HEK293 (cell line): Measurements from ENCODE around the gene SUFU.
A peak's percentile ranks its signal among the peaks of the same experiment; 100 is the strongest.

Experiments
- GFI1B ChIP-seq: fragments of 450-650 bp; formaldehyde crosslinking; IDR thresholded peaks from 2 replicates; pipeline ENCODE4 v1.5.1; 2016; ENCODE audit warnings: missing biosample characterization, missing genetic modification characterization
- GLIS1 ChIP-seq: fragments of 450-650 bp; formaldehyde crosslinking; IDR thresholded peaks from 2 replicates; pipeline ENCODE4 v1.5.1; 2016; ENCODE audit warnings: missing biosample characterization, missing genetic modification characterization
- MYNN ChIP-seq: fragments of 450-650 bp; formaldehyde crosslinking; IDR thresholded peaks from 2 replicates; pipeline ENCODE4 v1.5.1; 2016; ENCODE audit warnings: missing biosample characterization, missing genetic modification characterization, borderline replicate concordance
- PRDM4 ChIP-seq: fragments of 450-650 bp; formaldehyde crosslinking; IDR thresholded peaks from 2 replicates; pipeline ENCODE4 v1.5.1; 2017; ENCODE audit warnings: missing biosample characterization, missing genetic modification characterization
- REST ChIP-seq: fragments of 450-650 bp; formaldehyde crosslinking; IDR thresholded peaks from 2 replicates; pipeline ENCODE4 v1.5.1; 2016; ENCODE audit warnings: missing biosample characterization, missing genetic modification characterization
- SCRT2 ChIP-seq: fragments of 450-650 bp; formaldehyde crosslinking; IDR thresholded peaks from 2 replicates; pipeline ENCODE4 v1.5.1; 2016; ENCODE audit warnings: missing biosample characterization, missing genetic modification characterization
- ZFHX2 ChIP-seq: fragments of 450-650 bp; formaldehyde crosslinking; conservative IDR thresholded peaks from 2 replicates; pipeline ENCODE4 v1.5.1; 2016; ENCODE audit warnings: missing biosample characterization, missing genetic modification characterization
- ZNF211 ChIP-seq: fragments of 450-650 bp; formaldehyde crosslinking; IDR thresholded peaks from 2 replicates; pipeline ENCODE4 v1.5.1; 2016; ENCODE audit warnings: low read depth, missing biosample characterization, missing genetic modification characterization
- ZNF341 ChIP-seq: fragments of 450-650 bp; formaldehyde crosslinking; IDR thresholded peaks from 2 replicates; pipeline ENCODE4; 2016; ENCODE audit warnings: low read depth, missing biosample characterization, missing genetic modification characterization
- ZNF37A ChIP-seq: fragments of 450-650 bp; IDR thresholded peaks from 2 replicates; pipeline ENCODE4 v1.5.1; 2018; ENCODE audit warnings: missing biosample characterization, missing genetic modification characterization
- ZNF394 ChIP-seq: fragments of 450-650 bp; formaldehyde crosslinking; IDR thresholded peaks from 2 replicates; pipeline ENCODE4 v1.5.1; 2016; ENCODE audit warnings: missing biosample characterization, missing genetic modification characterization, mild to moderate bottlenecking, moderate library complexity, borderline replicate concordance
- ZNF473 ChIP-seq: fragments of 450-650 bp; formaldehyde crosslinking; IDR thresholded peaks from 2 replicates; pipeline ENCODE4 v1.5.1; 2017; ENCODE audit warnings: missing biosample characterization, missing genetic modification characterization
- ZNF518A ChIP-seq: fragments of 450-650 bp; formaldehyde crosslinking; conservative IDR thresholded peaks from 2 replicates; pipeline ENCODE4 v1.5.1; 2016; ENCODE audit warnings: low read depth, missing biosample characterization, missing genetic modification characterization
- ZNF596 ChIP-seq: fragments of 450-650 bp; IDR thresholded peaks from 2 replicates; pipeline ENCODE4 v1.5.0; 2018; ENCODE audit warnings: missing biosample characterization, mild to moderate bottlenecking, missing genetic modification characterization, moderate library complexity
- ZNF623 ChIP-seq: fragments of 450-650 bp; formaldehyde crosslinking; IDR thresholded peaks from 2 replicates; pipeline ENCODE4 v1.5.1; 2016; ENCODE audit warnings: missing biosample characterization, missing genetic modification characterization
- ZNF670 ChIP-seq: fragments of 450-650 bp; formaldehyde crosslinking; IDR thresholded peaks from 2 replicates; pipeline ENCODE4 v1.5.1; 2016; ENCODE audit warnings: missing biosample characterization, missing genetic modification characterization, low read depth
- TF ChIP-seq, protein P1 (sequence below): fragments of 450-650 bp; formaldehyde crosslinking; IDR thresholded peaks from 2 replicates; pipeline ENCODE4 v1.5.1; 2016; ENCODE audit warnings: missing biosample characterization, missing genetic modification characterization
- TF ChIP-seq, protein P2 (sequence below): fragments of 450-650 bp; formaldehyde crosslinking; IDR thresholded peaks from 2 replicates; pipeline ENCODE4; 2016; ENCODE audit warnings: missing biosample characterization, missing genetic modification characterization
- TF ChIP-seq, protein P3 (sequence below): fragments of 450-650 bp; formaldehyde crosslinking; IDR thresholded peaks from 2 replicates; pipeline ENCODE4 v1.5.1; 2016; ENCODE audit warnings: missing biosample characterization, missing genetic modification characterization, borderline replicate concordance

SUFU gene

GRCh38 chr10:102647443-102648268 lies 143.9 kb downstream of the SUFU start (continued):
- no peak for TF ChIP-seq PRDM4 (tag by site-specific recombination)
- peak; percentile 83 for TF ChIP-seq SCRT2
- TF ChIP-seq ZFHX2 (tag by site-specific recombination) = no peak
- TF ChIP-seq, protein P1, sequence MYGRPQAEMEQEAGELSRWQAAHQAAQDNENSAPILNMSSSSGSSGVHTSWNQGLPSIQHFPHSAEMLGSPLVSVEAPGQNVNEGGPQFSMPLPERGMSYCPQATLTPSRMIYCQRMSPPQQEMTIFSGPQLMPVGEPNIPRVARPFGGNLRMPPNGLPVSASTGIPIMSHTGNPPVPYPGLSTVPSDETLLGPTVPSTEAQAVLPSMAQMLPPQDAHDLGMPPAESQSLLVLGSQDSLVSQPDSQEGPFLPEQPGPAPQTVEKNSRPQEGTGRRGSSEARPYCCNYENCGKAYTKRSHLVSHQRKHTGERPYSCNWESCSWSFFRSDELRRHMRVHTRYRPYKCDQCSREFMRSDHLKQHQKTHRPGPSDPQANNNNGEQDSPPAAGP (tag by site-specific recombination) = 0 out of 2 replicates have a peak, but pooled peaks have one; percentile 4
- TF ChIP-seq, protein P2, sequence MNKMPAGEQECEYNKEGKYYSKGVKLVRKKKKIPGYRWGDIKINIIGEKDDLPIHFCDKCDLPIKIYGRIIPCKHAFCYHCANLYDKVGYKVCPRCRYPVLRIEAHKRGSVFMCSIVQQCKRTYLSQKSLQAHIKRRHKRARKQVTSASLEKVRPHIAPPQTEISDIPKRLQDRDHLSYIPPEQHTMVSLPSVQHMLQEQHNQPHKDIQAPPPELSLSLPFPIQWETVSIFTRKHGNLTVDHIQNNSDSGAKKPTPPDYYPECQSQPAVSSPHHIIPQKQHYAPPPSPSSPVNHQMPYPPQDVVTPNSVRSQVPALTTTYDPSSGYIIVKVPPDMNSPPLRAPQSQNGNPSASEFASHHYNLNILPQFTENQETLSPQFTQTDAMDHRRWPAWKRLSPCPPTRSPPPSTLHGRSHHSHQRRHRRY (tag by site-specific recombination) = no peak
- TF ChIP-seq, protein P3, sequence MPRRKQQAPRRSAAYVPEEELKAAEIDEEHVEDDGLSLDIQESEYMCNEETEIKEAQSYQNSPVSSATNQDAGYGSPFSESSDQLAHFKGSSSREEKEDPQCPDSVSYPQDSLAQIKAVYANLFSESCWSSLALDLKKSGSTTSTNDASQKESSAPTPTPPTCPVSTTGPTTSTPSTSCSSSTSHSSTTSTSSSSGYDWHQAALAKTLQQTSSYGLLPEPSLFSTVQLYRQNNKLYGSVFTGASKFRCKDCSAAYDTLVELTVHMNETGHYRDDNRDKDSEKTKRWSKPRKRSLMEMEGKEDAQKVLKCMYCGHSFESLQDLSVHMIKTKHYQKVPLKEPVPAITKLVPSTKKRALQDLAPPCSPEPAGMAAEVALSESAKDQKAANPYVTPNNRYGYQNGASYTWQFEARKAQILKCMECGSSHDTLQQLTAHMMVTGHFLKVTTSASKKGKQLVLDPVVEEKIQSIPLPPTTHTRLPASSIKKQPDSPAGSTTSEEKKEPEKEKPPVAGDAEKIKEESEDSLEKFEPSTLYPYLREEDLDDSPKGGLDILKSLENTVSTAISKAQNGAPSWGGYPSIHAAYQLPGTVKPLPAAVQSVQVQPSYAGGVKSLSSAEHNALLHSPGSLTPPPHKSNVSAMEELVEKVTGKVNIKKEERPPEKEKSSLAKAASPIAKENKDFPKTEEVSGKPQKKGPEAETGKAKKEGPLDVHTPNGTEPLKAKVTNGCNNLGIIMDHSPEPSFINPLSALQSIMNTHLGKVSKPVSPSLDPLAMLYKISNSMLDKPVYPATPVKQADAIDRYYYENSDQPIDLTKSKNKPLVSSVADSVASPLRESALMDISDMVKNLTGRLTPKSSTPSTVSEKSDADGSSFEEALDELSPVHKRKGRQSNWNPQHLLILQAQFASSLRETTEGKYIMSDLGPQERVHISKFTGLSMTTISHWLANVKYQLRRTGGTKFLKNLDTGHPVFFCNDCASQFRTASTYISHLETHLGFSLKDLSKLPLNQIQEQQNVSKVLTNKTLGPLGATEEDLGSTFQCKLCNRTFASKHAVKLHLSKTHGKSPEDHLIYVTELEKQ = no peak
- TF ChIP-seq ZNF394 (tag by site-specific recombination) = no peak
- no peak for TF ChIP-seq ZNF518A
- 0 out of 2 replicates have a peak, but pooled peaks have one; percentile 6 for TF ChIP-seq ZNF596 (tag by site-specific recombination)
- TF ChIP-seq ZNF341 = peak; percentile 86
- TF ChIP-seq GFI1B (tag by site-specific recombination) = no peak
- TF ChIP-seq ZNF623 (tag by site-specific recombination) = no peak
- TF ChIP-seq ZNF37A (tag by site-specific recombination) = no peak
- TF ChIP-seq ZNF670 = no peak
- TF ChIP-seq ZNF473 (tag by site-specific recombination) = no peak
- TF ChIP-seq GLIS1 (tag by site-specific recombination) = peak; percentile 93
- no peak for TF ChIP-seq MYNN (tag by site-specific recombination)
- no peak for TF ChIP-seq REST (tag by site-specific recombination)
- no peak for TF ChIP-seq ZNF211 (tag by site-specific recombination)
